ENCODE measurements around the gene CCL8. TPM values are rescaled to one million over a fixed set of nuclear protein-coding genes. Genes with fewer than 3 reads are reported as not detected.

Gene CCL8
- total RNA-seq, 1 experiment from 2014 or later, result not detected

DNA sequence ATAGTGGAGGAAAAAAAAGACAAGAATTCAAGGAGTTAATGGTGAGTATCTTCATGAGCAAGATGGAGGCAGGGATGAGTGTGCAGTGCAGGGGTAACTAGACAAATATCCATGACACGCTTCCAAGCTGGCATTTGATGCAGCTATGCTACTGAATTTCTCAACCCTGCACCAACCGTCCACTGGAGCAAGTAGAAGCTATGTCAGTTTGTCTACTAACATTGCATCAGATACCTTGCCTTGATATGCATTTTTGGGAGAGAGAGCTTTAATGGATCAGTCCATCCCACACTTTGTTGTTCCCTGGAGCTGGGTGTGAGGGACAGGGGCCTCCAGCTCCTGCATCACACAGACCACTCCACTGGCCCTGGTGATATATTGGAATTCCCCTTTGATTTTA is 17.2 kb upstream of the CCL8 start:
- intact Hi-C loops (cut with micrococcal nuclease; ENCODE audit: unreplicated experiment), result no loop called here
- H3K4me3 ChIP-seq (ENCODE audit: low read depth, low read length, poor library complexity, severe bottlenecking), result no peak overlapping the region
- TF ChIP-seq EZH2 (IDR thresholded peaks at IDR 0.05; ENCODE audit: borderline replicate concordance, low read depth, low read length, poor library complexity, severe bottlenecking), result no peak
- TF ChIP-seq, protein P1, sequence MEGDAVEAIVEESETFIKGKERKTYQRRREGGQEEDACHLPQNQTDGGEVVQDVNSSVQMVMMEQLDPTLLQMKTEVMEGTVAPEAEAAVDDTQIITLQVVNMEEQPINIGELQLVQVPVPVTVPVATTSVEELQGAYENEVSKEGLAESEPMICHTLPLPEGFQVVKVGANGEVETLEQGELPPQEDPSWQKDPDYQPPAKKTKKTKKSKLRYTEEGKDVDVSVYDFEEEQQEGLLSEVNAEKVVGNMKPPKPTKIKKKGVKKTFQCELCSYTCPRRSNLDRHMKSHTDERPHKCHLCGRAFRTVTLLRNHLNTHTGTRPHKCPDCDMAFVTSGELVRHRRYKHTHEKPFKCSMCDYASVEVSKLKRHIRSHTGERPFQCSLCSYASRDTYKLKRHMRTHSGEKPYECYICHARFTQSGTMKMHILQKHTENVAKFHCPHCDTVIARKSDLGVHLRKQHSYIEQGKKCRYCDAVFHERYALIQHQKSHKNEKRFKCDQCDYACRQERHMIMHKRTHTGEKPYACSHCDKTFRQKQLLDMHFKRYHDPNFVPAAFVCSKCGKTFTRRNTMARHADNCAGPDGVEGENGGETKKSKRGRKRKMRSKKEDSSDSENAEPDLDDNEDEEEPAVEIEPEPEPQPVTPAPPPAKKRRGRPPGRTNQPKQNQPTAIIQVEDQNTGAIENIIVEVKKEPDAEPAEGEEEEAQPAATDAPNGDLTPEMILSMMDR (conservative IDR thresholded peaks at IDR 0.05; ENCODE audit: low read depth, low read length), result no peak
- no peaks in the 10 kb centered on the region for H3K4me1 ChIP-seq (ENCODE audit: insufficient read depth, low read length, poor library complexity, severe bottlenecking)
- DNase-seq (ENCODE audit: low spot score), result no peak
- H3K36me3 ChIP-seq (ENCODE audit: insufficient read depth, low read length, poor library complexity, severe bottlenecking), result no peaks in the 10 kb centered on the region
- no peaks in the 10 kb centered on the region for H3K9me3 ChIP-seq (ENCODE audit: low read depth, low read length, poor library complexity, severe bottlenecking)
- POLR2A ChIA-PET (ENCODE audit: low non-redundant PET), result no interaction called here
- BruUV-seq (replicated peaks), result no TSS peak
- no peak overlapping the region for H3K27ac ChIP-seq (ENCODE audit: low read depth, low read length, poor library complexity, severe bottlenecking)
- CTCF ChIA-PET, result no interaction called here
- no peaks in the 10 kb centered on the region for H3K27me3 ChIP-seq (replicated peaks; ENCODE audit: insufficient read depth, low read depth, low read length, poor library complexity)

DNA sequence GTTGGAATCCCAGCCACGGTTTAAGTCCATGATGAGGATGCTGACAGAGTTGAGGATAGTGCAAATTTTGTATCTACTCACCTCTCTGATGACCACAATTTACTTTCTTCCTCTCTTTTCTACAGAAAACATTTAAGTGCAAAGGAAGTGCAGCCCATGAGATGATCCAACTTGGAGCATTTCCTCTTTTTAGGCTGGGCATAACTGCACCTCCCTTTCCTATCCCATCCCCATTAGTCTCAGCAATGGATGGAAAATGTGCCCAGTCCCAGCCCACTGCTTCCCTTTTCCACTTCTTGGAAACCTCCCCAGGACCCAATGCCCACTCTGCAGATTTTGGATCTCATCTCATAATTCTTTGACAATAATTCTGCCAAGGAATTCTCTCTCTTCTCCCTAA is 16.6 kb upstream of the CCL8 start:
- no peak for DNase-seq (ENCODE audit: low spot score)
- Histone ChIP-seq H3K27ac (ENCODE audit: low read depth, low read length, poor library complexity, severe bottlenecking) (no peak overlapping the region), H3K36me3 (ENCODE audit: insufficient read depth, low read length, poor library complexity, severe bottlenecking) (no peaks in the 10 kb centered on the region), H3K9me3 (ENCODE audit: low read depth, low read length, poor library complexity, severe bottlenecking) (no peaks in the 10 kb centered on the region), H3K4me3 (ENCODE audit: low read depth, low read length, poor library complexity, severe bottlenecking) (no peak overlapping the region), H3K27me3 (replicated peaks; ENCODE audit: insufficient read depth, low read depth, low read length, poor library complexity) (no peaks in the 10 kb centered on the region), H3K4me1 (ENCODE audit: insufficient read depth, low read length, poor library complexity, severe bottlenecking) (no peaks in the 10 kb centered on the region)
- TF ChIP-seq, protein P1 (conservative IDR thresholded peaks at IDR 0.05; ENCODE audit: low read depth, low read length), result no peak
- TF ChIP-seq EZH2 (IDR thresholded peaks at IDR 0.05; ENCODE audit: borderline replicate concordance, low read depth, low read length, poor library complexity, severe bottlenecking), result no peak
- ChIA-PET POLR2A (ENCODE audit: low non-redundant PET) (no interaction called here), CTCF (no interaction called here)
- intact Hi-C loops (cut with micrococcal nuclease; ENCODE audit: unreplicated experiment), result no loop called here
- BruUV-seq (replicated peaks), result no TSS peak

DNA sequence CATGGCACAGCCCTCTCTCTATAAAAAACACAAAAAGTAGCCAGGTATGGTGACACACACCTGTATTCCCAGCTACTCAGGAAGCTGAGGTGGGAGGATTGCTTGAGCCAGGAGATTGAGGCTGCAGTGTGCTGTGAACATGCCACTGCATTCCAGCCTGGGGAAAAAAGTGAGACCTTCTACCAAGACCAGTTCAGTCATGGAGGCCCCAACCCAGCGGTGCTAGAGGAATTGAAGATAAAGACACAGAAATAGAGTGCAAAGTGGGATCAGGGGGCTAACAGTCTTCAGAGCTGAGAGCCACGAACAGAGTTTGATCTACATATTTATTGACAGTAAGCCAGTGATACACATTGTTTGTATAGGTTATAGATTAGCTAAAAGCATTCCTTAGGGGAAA is 15.6 kb upstream of the CCL8 start:
- BruUV-seq (replicated peaks), result no TSS peak
- intact Hi-C loops (cut with micrococcal nuclease; ENCODE audit: unreplicated experiment), result no loop called here
- Histone ChIP-seq H3K4me1 (ENCODE audit: insufficient read depth, low read length, poor library complexity, severe bottlenecking) (no peaks in the 10 kb centered on the region), H3K36me3 (ENCODE audit: insufficient read depth, low read length, poor library complexity, severe bottlenecking) (no peaks in the 10 kb centered on the region), H3K9me3 (ENCODE audit: low read depth, low read length, poor library complexity, severe bottlenecking) (no peaks in the 10 kb centered on the region), H3K27ac (ENCODE audit: low read depth, low read length, poor library complexity, severe bottlenecking) (no peak overlapping the region), H3K4me3 (ENCODE audit: low read depth, low read length, poor library complexity, severe bottlenecking) (no peak overlapping the region), H3K27me3 (replicated peaks; ENCODE audit: insufficient read depth, low read depth, low read length, poor library complexity) (no peaks in the 10 kb centered on the region)
- DNase-seq (ENCODE audit: low spot score), result no peak
- ChIA-PET POLR2A (ENCODE audit: low non-redundant PET) (no interaction called here), CTCF (no interaction called here)
- TF ChIP-seq, protein P1 (conservative IDR thresholded peaks at IDR 0.05; ENCODE audit: low read depth, low read length), result no peak
- no peak for TF ChIP-seq EZH2 (IDR thresholded peaks at IDR 0.05; ENCODE audit: borderline replicate concordance, low read depth, low read length, poor library complexity, severe bottlenecking)
